ENCODE measurements around the gene KCND3. TPM values are rescaled to one million over a fixed set of nuclear protein-coding genes. Genes with fewer than 3 reads are reported as not detected.

KCND3 gene
- total RNA-seq, 1 experiment from 2014 or later, result 0.10 TPM

DNA sequence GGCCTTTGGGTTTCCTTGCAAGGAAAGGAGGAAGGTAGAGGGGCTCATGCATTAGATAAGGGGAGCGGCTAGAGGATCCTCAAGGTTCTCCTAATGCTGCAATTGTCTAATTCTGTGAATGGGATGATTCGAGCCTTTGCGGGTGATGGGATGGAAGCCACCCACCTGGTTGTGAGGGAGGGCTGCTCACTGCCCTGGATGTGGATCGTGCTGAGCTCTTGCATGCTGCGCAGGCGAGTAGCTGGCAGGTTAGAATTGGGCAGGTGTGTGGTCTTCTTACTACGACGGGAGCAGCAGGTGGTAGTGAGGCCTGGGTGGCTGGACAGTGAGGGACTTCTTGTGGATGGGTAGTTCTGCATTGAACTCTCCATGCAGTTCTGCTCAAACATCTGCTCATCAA, 212.6 kb downstream of the KCND3 start:
- Histone ChIP-seq H3K9me3 (no peaks in the 10 kb centered on the region), H3K4me3 (no peak overlapping the region), H3K36me3 (no peaks in the 10 kb centered on the region), H3K27me3 (no peaks in the 10 kb centered on the region)
- no peak for DNase-seq

GRCh38 chr1:111776391-111776790, 213.1 kb downstream of the KCND3 start:
- Histone ChIP-seq H3K4me3 (no peak overlapping the region), H3K36me3 (no peaks in the 10 kb centered on the region), H3K9me3 (no peaks in the 10 kb centered on the region), H3K27me3 (no peaks in the 10 kb centered on the region)
- no peak for DNase-seq

DNA sequence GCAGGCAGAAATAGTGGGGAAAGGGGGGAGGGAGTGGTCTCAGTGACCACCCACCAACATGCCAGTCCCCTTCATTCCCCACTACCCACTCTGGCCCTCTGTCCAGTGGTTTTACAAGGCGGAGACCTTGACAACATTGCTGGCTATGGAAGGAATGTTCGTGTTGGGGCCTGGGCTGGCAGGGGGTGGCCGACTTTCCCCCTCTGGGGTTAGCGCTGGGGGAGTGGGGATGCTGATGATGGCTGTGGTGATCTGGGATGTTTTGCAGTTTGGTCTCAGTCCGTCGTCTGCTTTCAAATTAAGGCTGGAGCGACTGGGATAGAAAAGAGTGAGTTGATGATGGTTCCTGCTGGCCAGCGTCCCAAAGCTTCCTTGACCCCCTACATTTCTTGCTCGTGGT, 213.5 kb downstream of the KCND3 start:
- DNase-seq, result no peak

DNA sequence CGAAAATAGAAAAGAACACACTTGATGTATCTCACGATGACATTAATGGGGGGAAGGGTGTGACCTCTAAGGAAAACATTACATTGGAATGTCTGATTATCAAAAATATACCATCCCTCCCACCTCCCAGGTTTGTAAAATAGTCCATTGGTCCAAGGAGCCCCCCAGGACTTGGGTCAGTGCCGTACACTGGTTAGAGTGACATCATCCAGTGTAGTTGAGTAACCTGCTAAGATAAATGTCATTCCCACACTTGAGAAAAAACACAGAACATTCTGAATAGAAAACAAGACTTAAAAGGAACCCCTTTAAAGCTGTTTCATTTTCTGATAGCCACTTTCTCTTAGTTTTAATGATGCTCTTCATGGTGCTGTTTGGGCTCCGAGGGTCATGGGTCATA, 218.6 kb downstream of the KCND3 start:
- no peak for DNase-seq
- no peaks in the 10 kb centered on the region for H3K9me3 ChIP-seq
- no peak overlapping the region for H3K4me3 ChIP-seq
- no peaks in the 10 kb centered on the region for H3K27me3 ChIP-seq
- peaks cover 37% of the 10 kb centered on the region for H3K36me3 ChIP-seq

More for the DNA sequence above, 213.5 kb downstream of the KCND3 start:
- Histone ChIP-seq H3K36me3 (no peaks in the 10 kb centered on the region), H3K27me3 (no peaks in the 10 kb centered on the region), H3K4me3 (no peak overlapping the region), H3K9me3 (no peaks in the 10 kb centered on the region)

DNA sequence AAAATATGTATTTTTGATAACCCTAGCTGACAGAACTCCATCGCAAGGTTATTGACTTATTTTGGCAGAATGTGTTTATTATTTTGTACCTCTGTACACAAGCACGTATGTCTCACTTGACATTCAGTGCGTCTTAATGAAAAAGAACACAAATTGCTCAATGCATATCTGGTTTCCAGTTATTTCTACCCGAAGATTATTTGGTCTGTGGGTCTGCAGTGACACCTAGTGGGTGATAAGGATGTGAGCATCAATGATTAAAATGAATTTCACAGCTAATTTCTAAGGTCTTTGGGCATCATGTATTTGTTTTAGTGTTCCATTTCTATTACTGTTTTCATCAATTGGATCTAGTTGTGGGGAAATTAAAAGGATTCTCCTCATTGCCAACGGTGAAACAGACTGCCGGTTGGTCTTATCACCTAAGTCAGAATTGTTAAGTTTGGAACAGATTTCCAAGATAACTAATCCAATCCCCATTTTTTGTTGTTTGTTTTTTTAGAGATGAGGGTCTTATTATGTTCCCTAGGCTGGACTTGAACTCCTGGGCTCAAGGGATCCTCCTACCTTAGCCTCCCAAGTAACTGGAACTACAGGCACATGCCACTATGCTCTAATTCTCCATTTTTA, 219.8 kb downstream of the KCND3 start:
- Histone ChIP-seq H3K36me3 (peaks cover 49% of the 10 kb centered on the region), H3K4me3 (no peak overlapping the region), H3K27me3 (no peaks in the 10 kb centered on the region), H3K9me3 (no peaks in the 10 kb centered on the region)
- DNase-seq, result peak; percentile 13

GRCh38 chr1:111768625-111769024, 220.8 kb downstream of the KCND3 start:
- Histone ChIP-seq H3K4me3 (no peak overlapping the region), H3K36me3 (peaks cover 60% of the 10 kb centered on the region), H3K9me3 (no peaks in the 10 kb centered on the region), H3K27me3 (no peaks in the 10 kb centered on the region)
- DNase-seq, result no peak

GRCh38 chr1:111768023-111768422, 221.4 kb downstream of the KCND3 start:
- no peaks in the 10 kb centered on the region for H3K9me3 ChIP-seq

DNA sequence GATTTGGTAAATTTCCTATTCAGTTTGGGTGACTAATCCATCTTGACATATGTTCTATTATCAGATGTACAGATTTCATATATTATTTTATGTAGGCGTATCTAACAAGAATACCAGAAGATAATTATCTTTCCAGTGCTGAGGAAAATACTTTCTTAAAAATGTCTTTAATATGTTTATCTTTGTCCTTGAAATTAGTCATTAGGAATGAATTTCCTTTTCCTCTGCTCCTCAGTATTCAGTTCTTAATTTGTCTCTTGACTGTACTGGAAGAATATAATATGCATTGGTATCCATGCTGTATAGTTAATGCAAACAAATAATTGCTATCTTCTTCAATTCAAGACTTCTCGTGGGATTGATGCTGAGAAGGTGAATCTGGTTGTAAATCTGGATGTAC, 227.1 kb downstream of the KCND3 start:
- Histone ChIP-seq H3K27me3 (no peaks in the 10 kb centered on the region), H3K9me3 (no peaks in the 10 kb centered on the region), H3K4me3 (no peak overlapping the region), H3K36me3 (peaks cover 86% of the 10 kb centered on the region)
- DNase-seq, result no peak

More at GRCh38 chr1:111768023-111768422, 221.4 kb downstream of the KCND3 start:
- Histone ChIP-seq H3K27me3 (no peaks in the 10 kb centered on the region), H3K4me3 (no peak overlapping the region), H3K36me3 (peaks cover 64% of the 10 kb centered on the region)
- no peak for DNase-seq

DNA sequence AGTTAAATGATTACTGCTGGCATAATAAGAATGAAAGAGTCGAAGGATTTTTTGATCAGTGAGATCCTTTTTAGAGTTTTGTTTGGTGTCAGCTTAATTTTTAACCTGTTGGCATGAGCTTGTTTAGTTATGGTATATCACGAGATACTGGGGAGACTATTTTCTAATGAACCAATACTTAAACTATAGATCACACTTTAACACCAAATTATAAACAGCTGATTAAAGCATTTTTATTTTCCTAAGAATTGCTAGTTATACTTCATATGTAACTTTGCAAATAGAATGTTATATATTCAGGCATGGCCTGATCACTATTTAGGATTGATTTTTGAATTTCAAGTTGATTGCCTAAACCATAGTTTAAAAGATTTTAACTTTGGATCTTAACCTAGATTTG, 227.8 kb downstream of the KCND3 start:
- no peak for DNase-seq
- H3K27me3 ChIP-seq, result no peaks in the 10 kb centered on the region
- peaks cover 85% of the 10 kb centered on the region for H3K36me3 ChIP-seq
- H3K9me3 ChIP-seq, result no peaks in the 10 kb centered on the region
- H3K4me3 ChIP-seq, result no peak overlapping the region

DNA sequence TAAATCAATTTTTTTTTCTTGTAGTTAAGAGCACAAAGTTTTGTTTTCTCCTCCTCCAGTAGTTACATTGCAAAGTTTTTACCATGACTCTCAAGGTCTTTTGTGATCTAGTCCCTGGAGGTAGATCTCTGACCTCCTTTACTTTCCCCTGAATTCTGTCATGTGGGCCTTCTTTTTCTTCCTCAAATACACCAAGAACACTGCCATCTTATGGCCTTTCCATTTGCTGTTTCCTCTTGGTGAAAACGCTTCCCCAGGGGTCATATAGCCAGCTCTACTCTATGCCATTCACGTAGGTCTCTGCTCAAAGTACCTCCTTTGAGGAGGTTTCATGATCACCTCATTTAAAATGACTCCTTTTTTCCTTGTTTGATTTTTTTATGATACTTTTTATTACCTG, 231.1 kb downstream of the KCND3 start:
- peaks cover 54% of the 10 kb centered on the region for H3K36me3 ChIP-seq
- no peaks in the 10 kb centered on the region for H3K9me3 ChIP-seq
- DNase-seq, result no peak
- H3K27me3 ChIP-seq, result no peaks in the 10 kb centered on the region
- no peak overlapping the region for H3K4me3 ChIP-seq

- Histone ChIP-seq H3K27me3 (no peaks in the 10 kb centered on the region), H3K4me3 (peak overlapping the region; percentile 98), H3K9me3 (no peaks in the 10 kb centered on the region), H3K36me3 (peaks cover 35% of the 10 kb centered on the region)
- DNase-seq, result no peak
These were observed 233.3 kb downstream of the KCND3 start for GRCh38 chr1:111756124-111756513.

DNA sequence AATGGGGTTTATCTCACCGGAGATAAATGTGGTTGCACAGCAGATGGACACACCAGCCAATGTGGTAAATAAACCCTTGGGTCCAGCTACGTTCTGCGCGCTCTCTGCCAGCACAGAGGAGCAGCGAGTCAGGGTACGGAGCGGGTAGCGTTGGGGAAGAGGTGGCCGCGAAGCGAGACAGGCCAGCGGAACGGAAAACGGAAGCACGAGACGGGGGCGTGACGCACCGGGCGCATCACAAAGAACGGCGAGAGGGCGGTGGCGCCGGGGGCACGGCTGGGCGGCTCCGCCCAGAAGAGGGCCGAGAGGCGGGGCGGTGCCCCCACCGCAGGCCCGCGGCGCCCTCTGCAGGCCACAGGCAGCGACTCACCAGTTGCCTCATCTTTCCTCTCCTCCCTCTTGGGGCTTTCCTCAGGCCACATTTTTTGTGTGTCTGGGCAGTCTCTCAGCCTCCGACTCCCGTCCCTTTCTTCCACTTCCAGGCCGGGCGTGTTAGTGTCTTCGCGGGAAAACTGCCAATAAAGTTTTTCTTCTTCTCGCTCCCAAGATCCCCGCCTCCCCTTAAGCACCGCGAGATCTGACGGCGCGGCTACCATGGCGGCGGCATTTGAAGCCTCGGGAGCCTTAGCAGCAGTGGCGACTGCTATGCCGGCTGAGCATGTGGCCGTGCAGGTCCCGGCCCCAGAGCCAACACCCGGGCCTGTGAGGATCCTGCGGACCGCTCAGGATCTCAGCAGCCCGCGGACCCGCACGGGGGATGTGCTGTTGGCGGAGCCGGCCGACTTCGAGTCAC, 233.9 kb downstream of the KCND3 start, which contains the start of gene DDX20:
Gene DDX20 (plus strand): TSS at position 571 of the 793 bp plus-strand sequence. CDS start 24 bp downstream, at position 595.
- H3K27me3 ChIP-seq, result no peaks in the 10 kb centered on the region
- peak; percentile 94 for DNase-seq
- H3K4me3 ChIP-seq, result peak within 1 kb of the TSS; percentile 98
- H3K36me3 ChIP-seq, result peaks cover 29% of the 10 kb centered on the region
- no peaks in the 10 kb centered on the region for H3K9me3 ChIP-seq

GRCh38 chr1:111754984-111755330, 234.5 kb downstream of the KCND3 start:
- Histone ChIP-seq H3K9me3 (no peaks in the 10 kb centered on the region), H3K27me3 (no peaks in the 10 kb centered on the region), H3K4me3 (peak overlapping the region; percentile 98), H3K36me3 (peaks cover 23% of the 10 kb centered on the region)
- peak; percentile 51 for DNase-seq

DNA sequence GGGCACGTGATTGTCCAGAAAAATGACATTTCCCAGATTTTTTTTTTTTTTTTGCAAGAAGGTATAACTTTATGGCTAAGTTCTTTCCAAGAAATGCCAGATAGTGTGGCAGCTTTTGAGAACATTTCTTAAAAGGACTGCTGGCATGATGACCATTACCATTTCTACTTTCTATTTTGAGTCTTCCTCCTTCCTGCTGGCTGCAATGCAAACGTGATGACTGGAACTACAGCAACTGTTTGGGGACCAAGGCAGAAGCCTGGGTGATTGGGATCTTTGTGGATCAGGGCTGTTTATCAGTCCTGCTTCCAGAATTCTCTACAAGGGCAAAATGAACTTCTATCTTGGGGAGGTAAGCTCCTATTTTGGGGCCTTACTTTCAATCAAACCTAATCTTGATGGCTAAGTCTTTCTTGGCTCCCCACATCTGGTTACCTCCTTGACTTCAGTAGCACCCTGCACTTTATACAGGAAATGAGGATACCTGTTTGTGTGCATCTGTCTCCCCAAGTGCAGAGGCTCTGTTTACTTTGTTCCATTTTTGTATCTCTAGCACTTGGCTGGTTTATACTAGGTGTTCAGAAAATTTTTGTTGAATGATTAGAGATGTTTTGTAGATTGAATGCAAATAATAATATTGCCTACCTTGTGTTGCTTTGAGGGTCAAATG, 237.4 kb downstream of the KCND3 start:
- no peaks in the 10 kb centered on the region for H3K27me3 ChIP-seq
- no peak overlapping the region for H3K4me3 ChIP-seq
- no peaks in the 10 kb centered on the region for H3K9me3 ChIP-seq
- peaks cover 3% of the 10 kb centered on the region for H3K36me3 ChIP-seq
- no peak for DNase-seq

GRCh38 chr1:111750856-111751255, 238.6 kb downstream of the KCND3 start:
- peaks cover 2% of the 10 kb centered on the region for H3K36me3 ChIP-seq
- H3K9me3 ChIP-seq, result no peaks in the 10 kb centered on the region
- H3K27me3 ChIP-seq, result no peaks in the 10 kb centered on the region
- H3K4me3 ChIP-seq, result no peak overlapping the region
- DNase-seq, result no peak

DNA sequence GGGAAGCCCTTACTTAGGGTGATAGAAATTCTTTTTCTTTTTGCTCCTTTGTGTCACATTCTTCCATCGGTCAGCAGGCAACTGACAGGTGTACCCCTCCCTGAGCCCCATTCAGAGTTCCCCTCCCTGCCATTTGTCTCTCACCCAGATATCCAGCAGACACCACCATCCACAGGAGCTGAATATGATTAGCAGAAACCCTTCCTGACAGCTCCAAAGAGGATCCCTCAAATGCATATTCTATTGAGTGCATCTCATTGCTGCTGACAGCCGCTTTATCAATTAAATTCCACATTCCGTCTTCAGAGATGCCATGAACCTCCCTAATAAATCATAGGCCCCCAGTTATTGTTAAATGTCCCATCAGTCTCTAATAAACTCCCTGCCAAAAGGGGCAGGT, 239.8 kb downstream of the KCND3 start:
- no peaks in the 10 kb centered on the region for H3K9me3 ChIP-seq
- DNase-seq, result no peak
- H3K4me3 ChIP-seq, result no peak overlapping the region
- H3K36me3 ChIP-seq, result no peaks in the 10 kb centered on the region
- no peaks in the 10 kb centered on the region for H3K27me3 ChIP-seq

DNA sequence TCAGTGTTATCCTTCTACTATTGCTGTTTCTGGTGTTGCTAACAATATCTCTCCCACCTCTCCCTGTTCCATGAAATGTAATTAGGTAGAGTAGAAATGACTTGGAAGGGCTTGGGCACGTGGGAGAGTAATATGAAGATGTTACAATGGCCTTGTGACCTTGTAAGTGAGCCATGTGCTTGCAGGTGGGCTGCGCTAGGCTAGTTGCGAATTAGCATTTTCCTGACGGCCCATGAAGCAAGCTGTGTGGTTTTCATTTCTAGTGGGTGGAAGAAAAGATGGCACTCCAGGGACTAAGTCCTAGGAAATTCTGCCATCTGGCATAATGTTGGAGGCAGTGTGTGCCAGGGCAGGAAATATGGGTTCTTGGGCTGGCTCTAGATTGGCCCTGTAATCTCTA, 241.5 kb downstream of the KCND3 start:
- no peaks in the 10 kb centered on the region for H3K36me3 ChIP-seq
- DNase-seq, result no peak
- no peaks in the 10 kb centered on the region for H3K9me3 ChIP-seq
- H3K4me3 ChIP-seq, result no peak overlapping the region
- H3K27me3 ChIP-seq, result no peaks in the 10 kb centered on the region
